Measurements from ENCODE around the gene DHX30. TPM values are rescaled to one million over a fixed set of nuclear protein-coding genes. Genes with fewer than 3 reads are reported as not detected.
A peak's percentile ranks its signal among the peaks of the same experiment; 100 is the strongest.

Gene DHX30
- total RNA-seq, 4 donors from 2014 or later = 31.0 to 52.3 (median 47.9) TPM

DNA sequence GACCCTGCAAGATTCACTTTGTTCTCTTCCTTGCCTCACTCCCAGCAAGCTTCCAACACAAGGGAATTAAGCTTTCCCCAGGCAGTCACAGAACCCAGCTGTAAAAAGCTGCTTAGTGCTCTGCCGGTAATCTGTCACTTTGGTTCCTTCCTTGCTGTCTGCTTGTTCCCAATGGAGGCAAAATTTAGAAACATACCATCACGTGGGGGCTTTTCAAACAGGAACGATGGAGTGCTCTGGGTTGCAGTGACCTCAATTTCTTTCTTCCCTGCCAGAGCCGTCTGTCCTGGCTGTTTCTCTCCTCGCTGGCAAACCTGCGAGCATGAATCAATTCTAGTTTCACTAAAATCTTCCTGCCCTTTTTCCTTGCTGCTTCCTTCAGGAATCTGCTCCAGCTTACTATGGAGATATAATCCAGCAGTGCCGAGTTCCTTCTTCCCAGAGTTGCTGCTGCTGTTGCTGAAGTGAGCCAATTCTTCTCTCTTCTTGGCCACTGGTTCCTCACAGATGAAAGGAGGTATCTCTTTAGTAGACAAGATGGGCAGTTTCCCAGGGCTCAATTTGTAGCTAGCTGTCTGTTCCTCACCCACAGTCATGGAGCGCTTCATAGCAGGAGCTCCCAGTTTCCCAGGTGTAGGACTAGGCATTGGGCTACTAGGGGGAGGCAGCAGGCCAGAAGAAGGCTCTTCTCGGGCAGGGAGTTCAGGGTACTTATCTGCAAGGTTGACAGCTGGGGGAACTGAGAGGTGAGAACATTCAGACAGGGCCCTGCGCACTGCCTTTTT is 88.1 kb downstream of the DHX30 start:
- in situ Hi-C loops (cut with MboI; ENCODE audit: low pct_ligation_motif_present in 1 of 4, low pct_unique_long_range_greater_than_20kb in 1 of 4, low sequenced_read_pairs in 3 of 4) (no loop called here), intact Hi-C loops (cut with DNase I; ENCODE audit: low total_unique reads) (no loop called here)
- Histone ChIP-seq H3K9me3 (no peaks in the 10 kb centered on the region), H3K36me3 (peaks cover 0 to 20% (median 0%) of the 10 kb centered on the region in 4 donors), H3K27ac (peak overlapping the region; percentile 43 to 74 (median 56)), H3K4me3 (no peak overlapping the region), H3K4me1 (peaks cover 0 to 19% (median 7%) of the 10 kb centered on the region in 4 donors), H3K27me3 (no peaks in the 10 kb centered on the region)
- peak; percentile 21 for DNase-seq
- TF ChIP-seq CTCF (IDR thresholded peaks at IDR 0.05) (no peak), POLR2AphosphoS5 (IDR thresholded peaks at IDR 0.05) (peak; percentile 32 to 38 (median 36))
- WGBS, 2 donors (ENCODE audit: low coverage in 1 of 2) = 51 to 83% methylated on average over 6 to 10 of the region's 10 CpGs

GRCh38 chr3:47891613-47892005 is 88.7 kb downstream of the DHX30 start:
- DNase-seq = no peak
- Histone ChIP-seq H3K27me3 (no peaks in the 10 kb centered on the region), H3K9me3 (no peaks in the 10 kb centered on the region), H3K4me1 (peaks cover 0 to 19% (median 7%) of the 10 kb centered on the region in 4 donors), H3K36me3 (peaks cover 0 to 20% (median 0%) of the 10 kb centered on the region in 4 donors), H3K27ac (peak overlapping the region; percentile 43 to 74 (median 56)), H3K4me3 (no peak overlapping the region)
- intact Hi-C loops (cut with DNase I; ENCODE audit: low total_unique reads) = no loop called here
- TF ChIP-seq POLR2AphosphoS5 (IDR thresholded peaks at IDR 0.05) (no peak), POLR2A (IDR thresholded peaks at IDR 0.05) (no peak), CTCF (IDR thresholded peaks at IDR 0.05) (no peak), EP300 (IDR thresholded peaks at IDR 0.05; ENCODE audit: low read depth) (no peak)
- in situ Hi-C loops (cut with MboI; ENCODE audit: low pct_ligation_motif_present in 1 of 4, low pct_unique_long_range_greater_than_20kb in 1 of 4, low sequenced_read_pairs in 3 of 4) = no loop called here
- WGBS, 2 donors (ENCODE audit: low coverage in 1 of 2) = 88% methylated on average over 3 of the region's 3 CpGs; no CpG with 5 or more reads in 1 of the 2 donors

GRCh38 chr3:47892286-47893040 is 89.5 kb downstream of the DHX30 start:
- intact Hi-C loops (cut with DNase I; ENCODE audit: low total_unique reads) (no loop called here), in situ Hi-C loops (cut with MboI; ENCODE audit: low pct_ligation_motif_present in 1 of 4, low pct_unique_long_range_greater_than_20kb in 1 of 4, low sequenced_read_pairs in 3 of 4) (no loop called here)
- Histone ChIP-seq H3K9me3 (no peaks in the 10 kb centered on the region), H3K27me3 (no peaks in the 10 kb centered on the region), H3K4me1 (peaks cover 0 to 19% (median 7%) of the 10 kb centered on the region in 4 donors), H3K4me3 (no peak overlapping the region), H3K27ac (peak overlapping the region in 1 of 4 donors; percentile 54), H3K36me3 (peaks cover 0 to 20% (median 0%) of the 10 kb centered on the region in 4 donors)
- TF ChIP-seq CTCF (IDR thresholded peaks at IDR 0.05) = no peak
- no peak for TF ChIP-seq POLR2AphosphoS5 (IDR thresholded peaks at IDR 0.05)
- TF ChIP-seq POLR2A (IDR thresholded peaks at IDR 0.05) = no peak
- no peak for TF ChIP-seq EP300 (IDR thresholded peaks at IDR 0.05; ENCODE audit: low read depth)
- WGBS, 2 donors (ENCODE audit: low coverage in 1 of 2) = 92% methylated on average over 9 to 15 of the region's 15 CpGs
- DNase-seq = no peak

DNA sequence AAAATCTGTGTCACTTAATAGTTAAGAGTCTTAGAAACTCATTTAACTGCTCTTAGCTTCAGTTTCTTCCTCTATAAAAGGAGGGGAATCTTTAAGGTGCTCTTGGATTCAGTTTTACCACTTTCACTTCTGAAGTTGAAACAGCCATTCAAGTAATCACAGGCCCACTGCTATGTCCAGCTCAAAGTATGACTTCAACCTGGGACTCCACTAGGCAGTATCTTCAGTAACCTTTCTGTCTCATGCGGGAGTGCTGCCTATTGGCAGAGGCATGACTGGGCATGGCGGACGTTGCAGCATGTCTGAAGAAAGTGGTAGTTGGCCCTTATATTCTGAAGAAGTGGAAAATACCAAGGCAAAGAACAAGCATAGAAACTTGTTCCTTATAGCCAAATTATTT is 92.3 kb downstream of the DHX30 start:
- Histone ChIP-seq H3K36me3 (peaks cover 0 to 16% (median 0%) of the 10 kb centered on the region in 4 donors), H3K9me3 (no peaks in the 10 kb centered on the region), H3K27me3 (no peaks in the 10 kb centered on the region), H3K4me1 (peaks cover 0 to 12% (median 6%) of the 10 kb centered on the region in 4 donors), H3K4me3 (no peak overlapping the region), H3K27ac (no peak overlapping the region)
- in situ Hi-C loops (cut with MboI; ENCODE audit: low pct_ligation_motif_present in 1 of 4, low pct_unique_long_range_greater_than_20kb in 1 of 4, low sequenced_read_pairs in 3 of 4) (no loop called here), intact Hi-C loops (cut with DNase I; ENCODE audit: low total_unique reads) (no loop called here)
- no peak for DNase-seq
- no peak for TF ChIP-seq POLR2A (IDR thresholded peaks at IDR 0.05)
- no peak for TF ChIP-seq POLR2AphosphoS5 (IDR thresholded peaks at IDR 0.05)
- WGBS, 2 donors (ENCODE audit: low coverage in 1 of 2) = 100% methylated on average over 3 of the region's 3 CpGs; no CpG with 5 or more reads in 1 of the 2 donors

Measured in transverse colon (tissue), 4 donors.